Cardiac septum (tissue), 1 donor: Measurements from ENCODE around the gene SESTD1. TPM values are rescaled to one million over a fixed set of nuclear protein-coding genes. Genes with fewer than 3 reads are reported as not detected.
A peak's percentile ranks its signal among the peaks of the same experiment; 100 is the strongest.

Experiments
- DNase-seq: peaks from one replicate; pipeline ENCODE4 v3.0.0-alpha.2; 2020; ENCODE audit warnings: low spot score
- intact Hi-C: fragments of 100-400 bp; cut with DNase I; formaldehyde crosslinking; loops from one replicate; pipeline ENCODE4 v1.14.0; 2022
- long read RNA-seq: library from polyadenylated mRNA; unstranded; transcript quantifications from one replicate; pipeline ENCODE4 v2.0.0, GENCODE V29; 2021
- total RNA-seq: library from RNA; stranded (reverse); fragmentation: NEBNext Ultra II Directional; extraction: Animal tissue kit (Norgen Biotek cat#: 25700); gene quantifications from one replicate; pipeline ENCODE4 v1.2.1, GENCODE V29; 2021
- donor health status: DM: no; HTN: no; CAD: no.

Gene SESTD1, protein sequence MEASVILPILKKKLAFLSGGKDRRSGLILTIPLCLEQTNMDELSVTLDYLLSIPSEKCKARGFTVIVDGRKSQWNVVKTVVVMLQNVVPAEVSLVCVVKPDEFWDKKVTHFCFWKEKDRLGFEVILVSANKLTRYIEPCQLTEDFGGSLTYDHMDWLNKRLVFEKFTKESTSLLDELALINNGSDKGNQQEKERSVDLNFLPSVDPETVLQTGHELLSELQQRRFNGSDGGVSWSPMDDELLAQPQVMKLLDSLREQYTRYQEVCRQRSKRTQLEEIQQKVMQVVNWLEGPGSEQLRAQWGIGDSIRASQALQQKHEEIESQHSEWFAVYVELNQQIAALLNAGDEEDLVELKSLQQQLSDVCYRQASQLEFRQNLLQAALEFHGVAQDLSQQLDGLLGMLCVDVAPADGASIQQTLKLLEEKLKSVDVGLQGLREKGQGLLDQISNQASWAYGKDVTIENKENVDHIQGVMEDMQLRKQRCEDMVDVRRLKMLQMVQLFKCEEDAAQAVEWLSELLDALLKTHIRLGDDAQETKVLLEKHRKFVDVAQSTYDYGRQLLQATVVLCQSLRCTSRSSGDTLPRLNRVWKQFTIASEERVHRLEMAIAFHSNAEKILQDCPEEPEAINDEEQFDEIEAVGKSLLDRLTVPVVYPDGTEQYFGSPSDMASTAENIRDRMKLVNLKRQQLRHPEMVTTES
- 48.9 TPM for total RNA-seq
- long read RNA-seq, full-length matches to known transcripts: 29 of 39 reads
- long read RNA-seq, partial matches to known transcripts: 3 of 39 reads
- long read RNA-seq, other reads (novel, unspliced or antisense): 7 of 39 reads

DNA sequence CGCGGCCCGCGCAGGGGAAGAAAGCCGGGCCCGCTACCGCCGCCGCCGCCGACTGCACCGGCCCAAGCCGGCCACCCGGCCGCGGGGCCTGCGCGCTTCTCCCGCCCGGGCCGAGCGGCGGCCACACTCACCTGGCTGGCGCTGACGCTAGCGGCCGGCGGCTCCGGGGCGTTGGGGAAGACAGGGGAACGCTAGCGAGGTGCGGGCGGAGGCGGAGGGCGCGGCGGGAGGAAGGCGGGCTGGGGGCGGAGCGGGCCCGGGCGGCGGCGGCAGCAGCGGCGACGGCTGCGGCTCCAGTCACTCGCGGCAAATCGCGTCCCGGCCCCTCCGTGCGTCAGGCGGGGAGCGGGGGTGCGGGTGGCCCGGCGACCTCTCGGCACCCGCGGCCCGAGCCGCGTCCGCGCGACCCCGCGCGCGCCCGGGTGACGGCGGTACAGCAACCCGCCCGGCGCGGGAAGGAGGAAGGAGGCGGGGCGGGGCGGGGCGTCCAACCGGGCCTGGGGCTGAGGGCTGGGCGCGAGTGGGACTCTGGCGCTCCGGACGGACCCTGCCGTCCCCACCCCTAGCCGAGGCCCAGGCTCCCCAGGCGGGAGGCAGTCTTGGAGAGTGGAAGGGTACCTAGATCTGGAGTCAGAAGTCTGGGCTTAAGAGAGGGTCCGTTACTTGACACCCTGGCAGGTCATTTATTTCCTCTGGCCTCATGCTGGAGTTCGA, at the start of gene SESTD1:
Gene SESTD1, minus strand, starts transcription at position 465 of the 714 bp plus-strand sequence. CDS start 72,991 bp downstream, outside the sequence.
- intact Hi-C loops: loop anchor here (5.0 kb wide), 1 partner anchor 37 kb away; no protein-coding TSS in a partner anchor
- peak; percentile 88 for DNase-seq

DNA sequence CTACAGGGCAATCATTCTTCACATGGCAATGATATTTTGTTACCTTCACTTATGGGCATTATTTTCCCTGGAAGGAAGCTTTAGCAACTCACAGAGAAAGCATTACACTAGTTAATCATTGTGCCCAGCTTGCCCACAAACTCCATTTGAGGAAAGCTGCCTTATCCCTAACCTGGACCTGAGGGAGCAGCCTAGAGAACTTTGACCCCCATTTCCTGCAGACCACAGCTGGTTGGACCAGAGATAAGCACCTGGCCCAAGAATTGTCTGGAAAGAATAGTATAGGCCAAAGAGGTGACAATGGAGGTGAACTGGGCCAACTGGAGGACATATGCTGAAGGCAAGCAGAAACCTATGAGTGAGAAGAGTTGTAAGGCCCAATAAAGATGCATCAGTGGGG, 48.4 kb upstream of the SESTD1 start:
- intact Hi-C loops: no loop called here
- DNase-seq: no peak

DNA sequence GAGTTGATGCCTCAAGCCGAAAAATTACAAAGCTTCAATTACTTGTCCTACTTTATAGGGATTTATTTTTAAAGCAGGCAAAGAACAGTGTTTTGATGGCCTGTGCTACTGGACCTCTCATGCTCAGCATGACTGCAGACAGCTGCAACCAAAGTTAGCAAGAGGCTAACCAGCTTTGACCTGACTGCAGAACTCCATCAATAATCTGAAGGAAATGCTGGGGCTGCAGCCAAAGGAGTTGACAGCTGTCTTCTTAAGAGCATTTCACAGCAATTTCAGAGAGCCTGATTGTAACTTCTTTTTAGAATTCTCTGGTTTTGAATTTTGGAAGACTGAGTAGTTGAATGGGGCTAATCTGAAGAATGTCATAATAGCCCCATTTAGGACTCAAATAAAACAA, 46.5 kb upstream of the SESTD1 start:
- intact Hi-C loops: no loop called here
- no peak for DNase-seq

DNA sequence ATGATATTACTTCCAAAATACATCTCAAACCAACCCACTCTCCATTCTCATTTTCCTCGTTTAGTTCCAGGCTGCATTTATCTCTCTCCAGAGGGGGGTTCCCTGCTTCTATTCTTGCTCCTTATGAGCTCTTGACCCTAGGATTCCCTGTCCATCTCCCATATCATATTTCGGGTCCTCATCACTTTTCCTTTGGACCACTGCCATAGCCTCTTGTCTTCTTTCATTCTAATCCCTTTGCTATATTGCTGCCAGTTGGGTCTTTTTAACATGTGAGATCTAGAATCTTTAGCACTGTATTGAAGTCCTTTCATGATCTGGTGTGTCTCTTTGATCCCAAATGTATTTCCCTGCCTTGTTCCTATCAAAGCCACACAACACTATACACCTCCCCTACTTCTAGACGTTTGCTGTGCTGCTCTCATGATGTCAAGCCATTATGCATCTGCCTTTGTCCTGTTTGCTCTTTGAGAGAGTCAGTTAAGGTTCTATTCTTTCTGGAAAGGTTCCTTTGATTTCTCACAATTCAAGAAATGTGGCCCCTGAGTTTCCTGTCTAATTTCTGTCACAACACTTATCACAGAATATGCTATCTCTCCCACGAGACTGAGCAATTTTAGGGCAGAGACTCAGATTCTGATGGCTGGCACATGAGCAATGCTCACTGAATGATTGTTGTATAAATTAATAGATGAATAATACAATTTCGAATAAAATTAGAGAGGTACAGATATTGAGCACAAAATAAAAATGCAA, 43.2 kb upstream of the SESTD1 start:
- DNase-seq: no peak
- intact Hi-C loops: no loop called here

DNA sequence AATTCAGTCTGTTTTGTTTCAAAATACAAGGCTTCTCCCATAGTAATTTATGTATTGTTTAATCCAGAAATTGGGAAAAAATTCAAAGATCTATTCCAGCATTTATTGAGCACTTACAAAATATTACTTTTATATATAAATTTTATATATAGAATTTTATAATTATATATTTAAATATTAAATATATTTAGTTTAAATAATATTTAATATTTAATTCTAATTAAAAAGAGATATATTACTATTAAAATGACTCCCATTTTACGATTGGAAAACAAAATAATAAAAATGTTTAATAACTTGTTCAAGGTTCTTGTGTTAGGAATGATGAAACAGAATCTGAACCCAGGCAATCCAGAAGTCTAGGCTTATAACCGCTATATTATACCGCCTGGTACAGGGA, 40.5 kb upstream of the SESTD1 start:
- intact Hi-C loops: no loop called here
- no peak for DNase-seq

DNA sequence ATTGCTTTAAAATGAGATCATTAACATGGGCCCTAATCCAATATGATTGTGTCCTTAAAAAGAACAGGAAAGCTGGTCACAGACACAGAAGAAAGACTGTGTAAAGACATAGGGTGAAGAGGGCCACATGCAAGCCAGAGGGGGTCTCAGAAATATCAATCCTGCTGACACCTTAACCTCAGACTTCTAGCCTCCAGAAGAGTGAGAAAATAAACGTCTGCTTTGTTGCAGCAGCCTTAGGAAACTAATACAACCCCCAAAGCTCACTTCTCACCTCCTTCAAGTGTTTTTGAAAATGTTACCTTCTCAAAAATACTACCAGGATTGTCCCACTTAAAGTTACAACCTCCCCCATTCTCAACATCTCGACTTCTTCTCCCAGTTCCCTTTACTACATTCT, 39.8 kb upstream of the SESTD1 start:
- intact Hi-C loops: no loop called here
- no peak for DNase-seq

DNA sequence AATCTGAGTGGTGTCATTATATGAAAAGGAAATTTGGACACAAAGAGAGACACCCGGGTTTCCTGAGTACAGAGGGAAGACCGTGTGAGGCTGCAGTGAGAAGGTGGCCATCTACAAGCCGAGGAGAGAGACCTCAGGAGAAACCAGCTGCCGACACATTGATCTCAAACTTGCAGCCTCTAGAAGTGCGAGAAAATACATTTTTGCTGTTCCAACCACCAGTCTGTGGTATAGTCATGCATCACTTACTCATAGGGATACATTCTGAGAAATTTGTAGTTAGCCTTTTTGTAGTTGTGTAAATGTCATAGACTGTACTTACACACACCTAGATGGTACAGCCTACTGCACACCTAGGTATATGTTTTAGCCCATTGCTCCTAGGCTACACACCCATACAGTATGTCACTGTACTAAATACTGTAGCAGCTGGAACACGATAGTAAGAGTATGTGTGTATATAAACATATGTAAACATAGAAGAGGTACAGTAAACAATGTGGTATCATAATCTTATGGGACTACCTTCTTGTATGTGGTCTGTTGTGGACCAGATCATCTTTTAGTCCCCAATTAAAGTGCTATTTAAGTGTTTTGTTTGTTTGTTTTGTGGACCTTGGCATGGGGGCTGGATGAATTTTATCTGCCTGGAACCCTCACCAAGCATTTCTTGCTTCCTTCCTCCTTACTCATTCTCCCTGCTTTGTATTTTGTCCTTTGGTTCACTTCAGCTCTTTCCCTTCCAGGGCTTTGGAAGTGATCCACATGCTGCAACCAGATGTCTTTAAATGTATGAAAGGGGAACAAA, 38.3 kb upstream of the SESTD1 start:
- intact Hi-C loops: no loop called here
- no peak for DNase-seq

DNA sequence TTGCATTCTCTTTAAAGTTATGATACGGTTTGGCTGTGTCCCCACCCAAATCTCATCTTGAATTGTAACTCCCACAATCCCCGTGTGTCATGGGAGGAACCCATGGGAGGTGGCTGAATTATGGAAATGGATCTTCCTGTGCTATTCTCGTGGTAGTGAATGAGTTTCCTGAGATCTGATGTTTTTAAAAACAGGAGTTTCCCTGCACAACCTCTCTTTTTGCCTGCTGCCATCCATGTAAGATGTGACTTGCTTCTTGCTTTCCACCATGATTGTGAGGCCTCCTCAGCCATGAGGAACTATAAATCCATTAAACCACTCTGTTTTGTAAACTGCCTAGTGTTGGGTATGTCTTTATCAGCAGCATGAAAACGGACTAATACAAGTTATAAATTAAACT, 37.5 kb upstream of the SESTD1 start:
- DNase-seq: no peak
- intact Hi-C loops: no loop called here

DNA sequence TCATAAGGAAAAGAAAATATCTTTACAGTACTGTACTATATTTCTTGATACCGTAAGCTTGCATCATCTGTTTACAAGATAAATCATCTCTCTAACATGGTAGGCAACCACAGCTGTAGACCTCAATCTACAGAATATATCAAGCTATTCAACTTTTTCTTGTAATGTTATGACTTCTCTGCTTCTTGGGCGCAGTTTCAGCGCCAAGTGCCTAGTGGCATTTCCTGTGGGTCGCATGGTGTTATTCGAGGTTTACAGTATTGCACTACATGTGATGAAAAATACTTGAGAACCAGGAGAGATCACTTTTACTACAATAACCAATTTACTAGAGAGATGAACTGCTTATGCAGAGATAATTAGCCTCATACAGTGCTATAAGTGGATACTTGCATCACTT, 34.0 kb upstream of the SESTD1 start:
- intact Hi-C loops: no loop called here
- no peak for DNase-seq

DNA sequence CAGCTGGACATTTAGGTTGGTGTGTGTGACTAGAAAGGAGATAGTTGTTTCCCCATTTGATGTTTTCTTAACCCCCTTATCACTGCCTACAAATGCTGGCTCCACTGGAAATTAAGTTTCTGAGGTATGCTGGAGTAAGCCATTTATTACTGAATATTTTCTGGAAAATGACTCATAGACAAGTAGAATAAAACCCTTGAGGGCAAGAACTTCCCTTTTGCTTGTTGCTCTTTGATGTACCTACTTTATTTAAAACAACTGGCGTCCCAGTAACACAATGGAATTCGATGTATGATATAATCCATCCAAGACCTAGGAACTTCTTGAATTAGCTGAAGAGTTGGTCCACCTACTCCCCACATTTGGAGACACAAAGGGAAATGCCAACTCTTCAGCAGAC, 33.3 kb upstream of the SESTD1 start:
- DNase-seq: no peak
- intact Hi-C loops: no loop called here

DNA sequence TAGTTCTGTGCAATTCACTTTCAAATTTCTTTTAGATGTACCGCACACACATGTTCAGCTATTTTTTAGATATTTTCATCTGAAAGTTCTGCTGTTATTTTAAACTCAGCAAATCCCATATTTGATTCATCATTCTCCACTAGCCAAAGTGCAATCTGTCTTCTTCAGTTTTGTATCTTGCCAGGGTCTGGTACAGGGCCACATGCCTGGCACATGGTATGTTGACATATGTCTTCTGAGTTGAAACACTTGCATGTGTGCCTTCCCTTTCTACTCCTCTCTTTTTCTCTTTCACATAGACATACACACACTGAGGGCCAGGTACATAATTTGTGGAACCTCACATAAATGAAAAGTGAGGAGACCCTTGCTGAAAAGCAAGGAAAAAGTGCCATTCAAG, 25.7 kb upstream of the SESTD1 start:
- no peak for DNase-seq
- intact Hi-C loops: no loop called here

DNA sequence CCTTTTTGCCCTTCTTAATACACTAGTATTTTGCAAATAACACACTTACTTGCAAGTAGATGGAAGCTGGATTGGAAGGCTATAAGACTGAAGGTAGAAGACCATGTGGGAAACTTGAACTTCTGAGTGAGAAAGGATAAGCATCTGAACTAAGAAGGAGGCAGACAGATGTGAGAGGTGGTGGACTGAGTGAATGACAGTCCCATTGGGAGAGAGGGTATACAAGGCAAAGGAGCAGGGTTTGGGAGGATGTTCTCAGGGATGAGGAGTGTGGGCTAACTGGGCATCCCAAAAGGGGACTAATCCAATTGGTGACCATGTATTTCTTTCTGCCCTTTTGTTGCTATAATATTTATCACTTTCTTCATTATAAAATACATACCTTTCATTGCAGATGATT, 20.4 kb upstream of the SESTD1 start:
- intact Hi-C loops: no loop called here
- DNase-seq: no peak

DNA sequence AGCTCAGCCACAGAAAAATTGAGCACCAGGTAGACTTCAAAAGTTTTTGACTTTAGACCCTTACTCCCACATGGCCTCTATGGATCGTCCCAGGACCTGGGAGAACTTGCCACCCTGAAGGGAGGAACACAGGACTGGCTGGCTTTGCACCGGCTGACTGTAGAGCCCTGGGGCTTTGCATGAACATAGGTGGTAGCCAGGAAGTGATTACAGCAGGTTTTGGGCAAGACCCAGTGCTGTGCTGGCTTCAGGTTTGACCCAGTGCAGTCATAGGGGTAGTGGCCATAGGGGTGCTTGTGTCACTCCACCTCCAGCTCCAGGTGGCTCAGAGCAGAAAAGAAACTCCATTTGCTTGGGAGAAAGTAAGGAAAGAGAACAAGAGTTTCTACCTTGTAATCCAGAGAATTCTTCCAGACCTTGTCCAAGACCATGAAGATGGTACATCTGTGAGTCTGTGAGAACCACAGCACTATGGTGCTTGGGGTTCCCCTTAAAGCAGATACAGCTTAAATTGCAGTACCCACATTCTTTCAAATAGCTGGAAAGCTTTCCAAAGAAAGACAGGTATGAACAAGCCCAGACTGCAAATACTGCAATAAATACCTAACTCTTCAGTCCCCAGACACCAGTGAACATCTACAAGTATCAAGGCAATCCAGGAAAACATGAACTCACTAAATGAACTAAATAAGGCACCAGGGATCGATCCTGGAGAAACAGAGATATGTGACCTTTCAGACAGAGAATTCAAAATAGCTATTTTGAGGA, 13.0 kb upstream of the SESTD1 start:
- intact Hi-C loops: no loop called here
- DNase-seq: no peak

DNA sequence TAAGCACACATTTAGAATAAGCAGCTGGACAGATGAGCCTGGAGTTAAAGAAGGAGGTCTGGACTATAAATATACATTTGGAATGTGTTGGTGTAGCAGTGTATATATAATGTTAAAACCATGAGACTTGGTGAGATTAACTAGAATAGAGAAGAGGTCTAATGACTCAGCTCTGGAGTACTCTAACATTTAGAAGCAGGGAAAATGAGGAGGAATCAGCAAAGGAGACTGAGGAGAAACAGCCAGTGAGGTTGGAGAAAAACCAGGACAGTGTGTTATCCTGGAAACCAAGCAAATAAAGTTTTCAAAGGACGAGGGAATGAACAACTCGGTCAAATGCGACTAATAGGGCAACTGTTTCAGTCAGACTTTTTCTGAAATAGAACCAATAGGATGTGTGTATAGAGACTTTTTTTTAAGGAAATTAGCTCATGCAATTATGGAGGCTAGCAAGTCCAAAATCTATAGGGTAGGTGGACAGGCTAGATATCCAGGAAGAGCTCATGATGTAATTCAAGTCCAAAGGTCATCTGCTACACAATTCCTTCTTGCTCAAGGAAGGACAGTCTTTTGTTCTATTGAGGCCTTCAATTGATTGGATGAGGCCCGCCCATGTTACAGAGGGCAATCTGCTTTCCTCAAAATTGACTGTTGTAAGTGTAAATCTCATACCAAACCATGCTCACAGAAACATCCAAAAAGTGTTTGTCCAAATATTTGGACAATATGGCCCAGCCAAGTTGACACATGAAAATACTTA, 10.8 kb upstream of the SESTD1 start:
- intact Hi-C loops: no loop called here
- no peak for DNase-seq

DNA sequence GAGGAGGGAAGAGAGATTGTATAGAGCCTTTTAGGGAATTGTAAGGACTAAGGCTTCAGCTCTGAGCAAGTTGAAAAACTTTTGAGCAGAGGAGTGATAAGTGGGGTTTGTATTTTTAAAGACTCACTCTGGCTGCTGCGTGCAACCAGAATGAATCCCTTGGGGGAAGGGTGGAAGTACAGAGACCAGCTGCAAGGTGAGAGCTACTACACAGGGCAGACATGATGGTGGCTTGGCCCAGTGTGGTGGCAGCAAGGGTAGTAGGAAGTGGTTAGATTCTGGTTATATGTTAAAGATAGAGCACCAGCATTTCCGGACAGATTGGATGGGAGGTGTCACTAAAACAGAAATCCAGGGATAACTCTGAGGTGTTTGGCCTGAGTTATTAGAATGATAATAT, 10.1 kb upstream of the SESTD1 start:
- intact Hi-C loops: loop anchor here (5.0 kb wide), 1 partner anchor 63 kb away; no protein-coding TSS in a partner anchor
- DNase-seq: no peak

DNA sequence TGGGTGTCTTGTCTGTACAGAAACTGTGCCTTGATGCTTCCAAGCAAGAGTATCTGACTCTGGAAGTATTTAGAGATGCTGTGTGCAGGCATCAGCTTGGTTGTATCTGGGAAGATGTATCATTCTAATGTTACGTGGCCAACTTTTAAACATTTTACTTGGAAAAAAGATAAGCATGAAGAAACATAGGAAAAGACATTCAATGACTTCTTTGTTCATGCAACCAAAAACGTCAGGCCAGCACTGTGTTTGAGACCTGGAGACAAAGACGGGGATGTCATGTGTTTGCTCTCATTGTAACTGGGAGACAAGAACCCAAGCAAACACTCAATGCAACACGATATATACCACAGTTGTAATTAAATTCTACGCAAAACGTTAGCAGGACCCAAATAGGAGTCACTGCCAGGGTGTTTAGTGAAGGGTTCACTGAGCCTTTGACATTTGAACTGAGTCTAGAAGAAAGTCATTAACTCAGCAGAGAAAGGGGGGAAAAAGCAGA, 8.9 kb upstream of the SESTD1 start:
- no peak for DNase-seq

More for the DNA sequence above, 8.9 kb upstream of the SESTD1 start:
- intact Hi-C loops: loop anchor here (5.0 kb wide), 1 partner anchor 64 kb away; no protein-coding TSS in a partner anchor
